Measurements from ENCODE around the gene SLC25A33. TPM values are rescaled to one million over a fixed set of nuclear protein-coding genes. Genes with fewer than 3 reads are reported as not detected.

The SLC25A33 gene
- total RNA-seq, 2 donors from 2014 or later, result 5.0 to 8.4 TPM

GRCh38 chr1:9589719-9590157 is 50.5 kb downstream of the SLC25A33 start:
- no peaks in the 10 kb centered on the region for H3K36me3 ChIP-seq
- DNase-seq, result no peak
- H3K9ac ChIP-seq (ENCODE audit: low read depth in 2 of 2, low read length in 2 of 2), result peak overlapping the region; percentile 33 to 79
- intact Hi-C loops (cut with DNase I), result no loop called here
- H3K4me1 ChIP-seq, result no peaks in the 10 kb centered on the region
- H3K27ac ChIP-seq, result peak overlapping the region; percentile 10
- TF ChIP-seq CTCF (IDR thresholded peaks at IDR 0.05), result no peak
- H3K4me3 ChIP-seq, result peak overlapping the region; percentile 87
- H3K9me3 ChIP-seq, result no peaks in the 10 kb centered on the region
- H3K27me3 ChIP-seq, result no peaks in the 10 kb centered on the region

GRCh38 chr1:9590201-9590600 is 50.9 kb downstream of the SLC25A33 start:
- no peaks in the 10 kb centered on the region for H3K27me3 ChIP-seq
- no peak for DNase-seq
- intact Hi-C loops (cut with DNase I), result no loop called here
- H3K4me1 ChIP-seq, result no peaks in the 10 kb centered on the region
- no peaks in the 10 kb centered on the region for H3K36me3 ChIP-seq
- H3K27ac ChIP-seq, result no peak overlapping the region
- no peak overlapping the region for H3K4me3 ChIP-seq
- H3K9me3 ChIP-seq, result no peaks in the 10 kb centered on the region
- peak overlapping the region; percentile 30 to 79 for H3K9ac ChIP-seq (ENCODE audit: low read depth in 2 of 2, low read length in 2 of 2)
- TF ChIP-seq CTCF (IDR thresholded peaks at IDR 0.05), result no peak

- H3K27me3 ChIP-seq, result no peaks in the 10 kb centered on the region
- no peak overlapping the region for H3K9ac ChIP-seq (ENCODE audit: low read depth in 2 of 2, low read length in 2 of 2)
- no peak for DNase-seq
- intact Hi-C loops (cut with DNase I), result no loop called here
- no peak overlapping the region for H3K4me3 ChIP-seq
- H3K4me1 ChIP-seq, result no peaks in the 10 kb centered on the region
- no peak overlapping the region for H3K27ac ChIP-seq
- H3K36me3 ChIP-seq, result no peaks in the 10 kb centered on the region
- no peaks in the 10 kb centered on the region for H3K9me3 ChIP-seq
- TF ChIP-seq CTCF (IDR thresholded peaks at IDR 0.05), result no peak
Measured at GRCh38 chr1:9590945-9591668, 51.8 kb downstream of the SLC25A33 start.

- H3K36me3 ChIP-seq, result no peaks in the 10 kb centered on the region
- no peak overlapping the region for H3K27ac ChIP-seq
- no peak for TF ChIP-seq CTCF (IDR thresholded peaks at IDR 0.05)
- no peak overlapping the region for H3K4me3 ChIP-seq
- no peaks in the 10 kb centered on the region for H3K9me3 ChIP-seq
- DNase-seq, result no peak
- H3K9ac ChIP-seq (ENCODE audit: low read depth in 2 of 2, low read length in 2 of 2), result no peak overlapping the region
- intact Hi-C loops (cut with DNase I), result no loop called here
- H3K27me3 ChIP-seq, result no peaks in the 10 kb centered on the region
- no peaks in the 10 kb centered on the region for H3K4me1 ChIP-seq
Measured at GRCh38 chr1:9591669-9592509, 52.6 kb downstream of the SLC25A33 start.

GRCh38 chr1:9592510-9593075 is 53.3 kb downstream of the SLC25A33 start:
- DNase-seq, result no peak
- TF ChIP-seq CTCF (IDR thresholded peaks at IDR 0.05), result no peak
- intact Hi-C loops (cut with DNase I), result no loop called here
- Histone ChIP-seq H3K27ac (no peak overlapping the region), H3K36me3 (no peaks in the 10 kb centered on the region), H3K4me1 (no peaks in the 10 kb centered on the region), H3K9ac (ENCODE audit: low read depth in 2 of 2, low read length in 2 of 2) (peak overlapping the region in 1 of 2 donors; percentile 4), H3K9me3 (no peaks in the 10 kb centered on the region), H3K4me3 (no peak overlapping the region), H3K27me3 (no peaks in the 10 kb centered on the region)
